ENCODE measurements around the gene CCDC12. TPM values are rescaled to one million over a fixed set of nuclear protein-coding genes. Genes with fewer than 3 reads are reported as not detected.

CCDC12 gene
- total RNA-seq, 4 donors from 2014 or later, result 64.6 to 101 (median 82.5) TPM

DNA sequence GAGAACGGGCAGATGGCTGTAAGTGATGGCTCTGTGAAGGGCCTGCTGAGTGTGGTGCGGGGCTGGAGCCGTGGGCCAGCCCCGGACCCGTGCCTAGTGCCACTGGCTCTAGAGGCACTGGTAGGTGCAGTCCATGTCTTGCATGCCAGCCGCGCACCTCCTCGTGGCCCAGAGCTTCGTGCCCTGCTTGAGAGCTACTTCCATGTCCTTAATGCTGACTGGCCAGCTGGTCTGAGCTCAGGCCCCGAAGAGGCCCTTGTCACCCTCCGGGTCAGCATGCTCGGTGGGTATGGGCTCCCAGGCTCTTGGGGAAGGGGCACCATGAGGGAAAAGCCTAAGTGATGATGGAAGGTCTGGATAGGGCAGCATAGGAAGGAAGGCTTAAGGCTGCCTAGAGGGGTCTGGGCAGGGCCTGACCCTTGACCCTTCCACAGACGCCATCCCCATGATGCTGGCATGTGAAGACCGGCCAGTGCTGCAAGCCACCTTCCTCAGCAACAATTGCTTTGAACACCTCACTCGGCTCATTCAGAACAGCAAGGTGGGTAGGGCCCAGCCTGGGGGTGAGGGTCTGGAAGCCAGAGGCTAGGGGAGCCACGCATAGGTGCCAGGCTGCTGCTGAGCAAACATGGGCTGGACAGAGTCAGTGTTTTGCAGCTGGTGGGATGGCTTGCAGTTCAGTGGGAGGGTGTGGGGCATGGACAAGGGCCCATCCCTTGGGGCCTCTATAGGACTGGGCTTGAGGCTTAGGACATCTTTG lies 15.0 kb upstream of the CCDC12 start:
- TF ChIP-seq, protein P1, sequence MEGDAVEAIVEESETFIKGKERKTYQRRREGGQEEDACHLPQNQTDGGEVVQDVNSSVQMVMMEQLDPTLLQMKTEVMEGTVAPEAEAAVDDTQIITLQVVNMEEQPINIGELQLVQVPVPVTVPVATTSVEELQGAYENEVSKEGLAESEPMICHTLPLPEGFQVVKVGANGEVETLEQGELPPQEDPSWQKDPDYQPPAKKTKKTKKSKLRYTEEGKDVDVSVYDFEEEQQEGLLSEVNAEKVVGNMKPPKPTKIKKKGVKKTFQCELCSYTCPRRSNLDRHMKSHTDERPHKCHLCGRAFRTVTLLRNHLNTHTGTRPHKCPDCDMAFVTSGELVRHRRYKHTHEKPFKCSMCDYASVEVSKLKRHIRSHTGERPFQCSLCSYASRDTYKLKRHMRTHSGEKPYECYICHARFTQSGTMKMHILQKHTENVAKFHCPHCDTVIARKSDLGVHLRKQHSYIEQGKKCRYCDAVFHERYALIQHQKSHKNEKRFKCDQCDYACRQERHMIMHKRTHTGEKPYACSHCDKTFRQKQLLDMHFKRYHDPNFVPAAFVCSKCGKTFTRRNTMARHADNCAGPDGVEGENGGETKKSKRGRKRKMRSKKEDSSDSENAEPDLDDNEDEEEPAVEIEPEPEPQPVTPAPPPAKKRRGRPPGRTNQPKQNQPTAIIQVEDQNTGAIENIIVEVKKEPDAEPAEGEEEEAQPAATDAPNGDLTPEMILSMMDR (IDR thresholded peaks at IDR 0.05), result no peak
- no peak for TF ChIP-seq POLR2A (IDR thresholded peaks at IDR 0.05)
- intact Hi-C loops (cut with DNase I; ENCODE audit: low total_unique reads), result no loop called here
- WGBS, 2 donors, result 91 to 92% methylated on average over 16 of the region's 16 CpGs
- no peak for DNase-seq (ENCODE audit: low spot score in 2 of 2)
- H3K4me3 ChIP-seq (ENCODE audit: low read depth, poor library complexity, severe bottlenecking), result no peak overlapping the region

DNA sequence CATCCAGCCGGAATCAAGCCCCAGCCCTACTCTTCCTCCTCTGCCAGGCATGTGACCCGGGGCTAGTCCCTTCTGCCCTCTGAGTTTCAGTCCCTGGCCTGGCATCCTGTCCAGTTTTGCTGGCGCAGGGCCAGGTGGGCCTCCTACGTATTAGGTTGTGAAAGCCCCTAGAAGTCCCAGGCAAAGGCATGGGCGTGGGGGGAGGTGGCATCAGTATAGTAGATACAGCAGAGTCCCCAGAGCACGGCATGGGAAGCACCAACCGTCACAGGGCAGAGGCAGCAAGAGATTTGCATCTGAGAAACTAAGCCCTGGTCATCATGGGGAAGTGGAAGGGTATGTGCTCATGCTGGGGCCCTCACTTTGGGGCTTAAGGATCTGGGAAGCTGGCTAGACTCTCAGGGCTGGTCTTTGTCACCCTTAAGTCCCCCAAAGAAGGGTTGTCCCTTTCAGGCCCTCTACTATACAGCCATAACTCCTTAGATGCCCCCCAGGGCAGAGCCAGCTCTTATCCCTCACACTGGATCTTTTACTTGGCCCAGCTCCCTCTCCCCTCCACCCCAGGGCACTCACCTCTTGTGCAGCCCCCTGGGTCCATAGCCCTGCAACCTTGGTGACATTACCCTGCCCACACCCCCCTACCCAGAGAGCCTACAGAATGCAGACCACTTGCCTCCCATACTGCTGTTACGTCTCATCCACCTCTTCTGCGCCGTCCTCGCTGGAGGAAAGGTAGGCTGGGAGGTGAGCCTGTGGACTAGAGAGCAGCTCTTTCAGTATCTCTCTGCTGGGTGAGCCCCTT lies 14.2 kb upstream of the CCDC12 start:
- 82 to 86% methylated on average over 11 of the region's 11 CpGs for WGBS, 2 donors
- intact Hi-C loops (cut with DNase I; ENCODE audit: low total_unique reads), result no loop called here
- no peak overlapping the region for H3K4me3 ChIP-seq (ENCODE audit: low read depth, poor library complexity, severe bottlenecking)
- peak in 1 of 2 donors; percentile 90 for DNase-seq (ENCODE audit: low spot score in 2 of 2)
- TF ChIP-seq, protein P1 (IDR thresholded peaks at IDR 0.05), result no peak
- TF ChIP-seq POLR2A (IDR thresholded peaks at IDR 0.05), result no peak

DNA sequence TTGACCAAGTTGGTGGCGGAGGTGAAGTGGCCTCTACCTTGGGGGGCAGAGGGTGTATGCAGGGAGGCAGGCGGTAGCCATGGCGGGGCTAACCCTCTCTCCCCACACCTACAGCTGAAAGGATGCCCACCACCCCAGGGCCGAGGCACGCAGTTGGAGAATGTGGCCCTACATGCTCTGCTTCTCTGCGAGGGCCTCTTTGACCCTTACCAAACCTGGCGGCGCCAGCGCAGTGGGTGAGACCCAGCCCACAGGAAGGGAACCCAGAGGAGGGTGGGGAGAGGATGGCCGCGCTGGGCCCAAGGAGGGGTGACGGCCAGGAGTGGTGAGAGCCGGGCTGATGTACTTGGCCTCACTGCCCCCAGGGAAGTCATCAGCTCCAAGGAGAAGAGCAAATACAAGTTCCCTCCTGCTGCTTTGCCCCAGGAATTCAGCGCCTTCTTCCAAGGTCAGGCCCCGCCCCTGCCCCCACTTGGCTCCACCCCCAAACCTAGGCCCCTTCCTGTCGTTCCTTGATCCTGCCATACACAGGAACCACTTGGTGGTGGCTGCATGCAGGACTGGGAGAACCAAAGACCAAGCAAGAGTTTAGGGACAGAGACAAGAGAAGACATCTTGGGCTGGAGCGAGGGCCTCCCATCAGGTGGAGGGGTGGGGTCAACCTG lies 12.7 kb upstream of the CCDC12 start:
- TF ChIP-seq, protein P1 (IDR thresholded peaks at IDR 0.05), result no peak
- no peak for TF ChIP-seq POLR2A (IDR thresholded peaks at IDR 0.05)

DNA sequence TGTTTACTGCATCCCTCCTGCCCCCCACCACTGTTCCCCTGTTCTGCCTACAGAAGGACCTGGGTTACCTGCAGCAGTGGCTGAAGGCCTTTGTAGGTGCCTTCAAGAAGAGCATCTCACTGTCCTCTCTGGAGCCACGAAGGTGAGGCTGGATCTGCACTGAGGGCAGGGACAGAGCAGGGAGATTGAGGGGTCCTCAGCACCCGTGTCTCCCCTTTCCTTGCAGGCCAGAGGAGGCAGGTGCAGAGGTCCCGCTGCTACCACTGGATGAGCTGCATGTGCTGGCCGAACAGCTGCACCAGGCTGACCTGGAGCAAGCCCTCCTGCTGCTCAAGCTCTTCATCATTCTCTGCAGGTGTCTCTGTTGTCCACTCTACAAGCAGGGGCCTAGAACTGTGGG lies 12.1 kb upstream of the CCDC12 start:
- TF ChIP-seq, protein P1 (IDR thresholded peaks at IDR 0.05), result no peak
- no peak for TF ChIP-seq POLR2A (IDR thresholded peaks at IDR 0.05)
- no peak overlapping the region for H3K4me3 ChIP-seq (ENCODE audit: low read depth, poor library complexity, severe bottlenecking)
- no peak for DNase-seq (ENCODE audit: low spot score in 2 of 2)
- 93 to 94% methylated on average over 2 to 4 of the region's 4 CpGs for WGBS, 2 donors
- intact Hi-C loops (cut with DNase I; ENCODE audit: low total_unique reads), result no loop called here

More for the DNA sequence above, 12.7 kb upstream of the CCDC12 start:
- H3K4me3 ChIP-seq (ENCODE audit: low read depth, poor library complexity, severe bottlenecking), result no peak overlapping the region
- peak in 1 of 2 donors; percentile 84 for DNase-seq (ENCODE audit: low spot score in 2 of 2)
- intact Hi-C loops (cut with DNase I; ENCODE audit: low total_unique reads), result no loop called here
- WGBS, 2 donors, result 77 to 85% methylated on average over 12 to 14 of the region's 17 CpGs

DNA sequence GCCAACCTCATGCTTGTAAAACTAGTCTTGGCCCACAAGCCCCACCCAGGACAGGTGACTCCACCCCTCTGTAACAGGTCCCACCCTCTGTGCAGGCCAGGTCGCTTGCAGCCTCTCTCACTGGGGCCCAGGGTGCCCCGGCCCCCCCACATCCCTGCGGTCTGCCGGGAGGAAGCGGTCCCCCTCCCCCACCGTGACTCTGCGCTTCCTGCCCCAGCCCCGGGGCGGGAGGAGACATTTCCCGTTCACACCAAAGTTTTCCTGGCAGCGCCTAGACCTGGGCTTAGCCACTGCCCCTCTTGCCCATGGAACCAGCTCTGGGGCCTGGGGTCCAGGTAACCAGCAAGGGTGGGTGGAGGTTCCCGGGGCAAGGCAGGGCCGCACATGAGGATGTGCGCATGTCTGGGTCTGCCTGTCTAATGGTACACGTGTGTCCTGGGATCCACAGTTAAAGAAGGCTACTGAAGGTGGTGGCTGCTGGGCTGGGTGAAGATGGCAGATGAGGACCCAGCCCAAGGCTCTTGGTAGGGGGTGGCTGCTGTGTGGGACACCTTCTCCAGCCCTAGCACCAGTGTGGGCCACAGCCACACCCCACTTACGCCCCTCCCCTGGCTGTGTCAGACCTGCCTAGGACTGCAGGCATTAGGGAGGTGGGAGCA lies 11.3 kb upstream of the CCDC12 start:
- H3K4me3 ChIP-seq (ENCODE audit: low read depth, poor library complexity, severe bottlenecking), result no peak overlapping the region
- DNase-seq (ENCODE audit: low spot score in 2 of 2), result peak in 1 of 2 donors; percentile 92
- WGBS, 2 donors, result 43 to 71% methylated on average over 1 to 6 of the region's 16 CpGs
- TF ChIP-seq, protein P1 (IDR thresholded peaks at IDR 0.05), result no peak
- TF ChIP-seq POLR2A (IDR thresholded peaks at IDR 0.05), result no peak
- intact Hi-C loops (cut with DNase I; ENCODE audit: low total_unique reads), result no loop called here

Measured in lower leg skin (tissue), 4 donors.